Neutrophil (primary cell): ENCODE data around the gene CYB561D2.

ENCODE experiments used
- H3K27ac ChIP-seq: fragments of 200-600 bp; sonication (generic); 2 replicates; pipeline ENCODE4 v1.5.1; 2016; ENCODE audit warnings: mild to moderate bottlenecking, moderate library complexity
- H3K27me3 ChIP-seq: fragments of 200-600 bp; sonication (generic); 2 replicates; pipeline ENCODE4 v1.6.0; 2016; ENCODE audit warnings: mild to moderate bottlenecking
- H3K36me3 ChIP-seq: fragments of 200-600 bp; sonication (generic); 2 replicates; pipeline ENCODE4 v1.5.1; 2017
- H3K4me1 ChIP-seq, 2 experiments: fragments of 200-600 bp in 1 of 2; sonication (generic) in 1 of 2; 1 replicate in 1 of 2; 2 replicates in 1 of 2; pipeline versions ENCODE4 v1.5.1 to v1.6.1; 2013 to 2016; ENCODE audit warnings: low read depth in 1 of 2, low read length in 1 of 2, mild to moderate bottlenecking in 1 of 2, moderate library complexity in 1 of 2; ENCODE audit not compliant: control insufficient read depth in 1 of 2, insufficient read depth in 1 of 2
- H3K4me3 ChIP-seq, 2 experiments: fragments of 200-600 bp in 1 of 2; sonication (generic) in 1 of 2; 1 replicate in 1 of 2; 2 replicates in 1 of 2; pipeline ENCODE4 v1.5.1; 2013 to 2016; ENCODE audit warnings: low read depth in 1 of 2, low read length in 1 of 2, mild to moderate bottlenecking in 1 of 2, moderate library complexity in 1 of 2
- H3K9me3 ChIP-seq: fragments of 200-600 bp; sonication (generic); 2 replicates; pipeline ENCODE4 v1.5.1; 2016
- TF ChIP-seq, protein P1 (sequence below): fragments of 200-600 bp; sonication (generic); IDR thresholded peaks from 2 replicates; pipeline ENCODE4 v1.5.1; 2016; ENCODE audit warnings: antibody characterized with exemption

Gene CYB561D2

DNA sequence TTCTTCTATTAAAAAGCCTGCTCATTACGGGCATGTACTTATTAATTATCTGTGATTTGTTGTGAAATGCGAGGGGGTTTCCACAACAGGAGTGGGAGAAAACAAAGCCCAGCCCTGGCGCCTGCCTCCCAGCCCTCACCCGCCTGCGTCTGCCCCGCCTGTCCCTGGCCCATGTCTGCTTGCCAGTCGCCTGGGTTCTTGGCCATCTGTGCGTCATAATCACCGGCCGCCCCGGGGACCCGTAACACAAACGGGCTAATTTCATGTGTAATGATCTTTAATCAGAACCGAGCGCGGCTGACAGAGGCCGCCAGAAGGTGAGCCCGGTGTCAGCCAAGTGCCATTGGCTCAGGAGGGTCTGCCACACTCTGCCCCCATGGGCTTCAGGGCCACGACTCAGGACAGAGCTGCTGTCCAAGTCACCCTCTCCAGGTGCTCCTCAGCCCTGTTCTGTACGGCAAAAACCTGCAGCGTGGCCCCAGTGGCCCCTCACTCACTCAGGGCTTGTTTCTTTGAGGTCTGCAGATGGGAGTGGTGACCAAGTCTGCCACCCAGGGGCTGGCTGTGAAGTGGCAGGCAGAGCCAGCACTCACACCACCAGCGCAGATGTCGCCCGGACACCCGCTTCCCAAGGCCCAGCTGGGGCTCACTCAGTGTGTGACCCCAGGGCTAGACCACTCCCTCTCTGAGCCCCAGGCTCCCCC is 37.5 kb downstream of the CYB561D2 start:
- no peaks in the 10 kb centered on the region for H3K4me1 ChIP-seq
- TF ChIP-seq, protein P1, sequence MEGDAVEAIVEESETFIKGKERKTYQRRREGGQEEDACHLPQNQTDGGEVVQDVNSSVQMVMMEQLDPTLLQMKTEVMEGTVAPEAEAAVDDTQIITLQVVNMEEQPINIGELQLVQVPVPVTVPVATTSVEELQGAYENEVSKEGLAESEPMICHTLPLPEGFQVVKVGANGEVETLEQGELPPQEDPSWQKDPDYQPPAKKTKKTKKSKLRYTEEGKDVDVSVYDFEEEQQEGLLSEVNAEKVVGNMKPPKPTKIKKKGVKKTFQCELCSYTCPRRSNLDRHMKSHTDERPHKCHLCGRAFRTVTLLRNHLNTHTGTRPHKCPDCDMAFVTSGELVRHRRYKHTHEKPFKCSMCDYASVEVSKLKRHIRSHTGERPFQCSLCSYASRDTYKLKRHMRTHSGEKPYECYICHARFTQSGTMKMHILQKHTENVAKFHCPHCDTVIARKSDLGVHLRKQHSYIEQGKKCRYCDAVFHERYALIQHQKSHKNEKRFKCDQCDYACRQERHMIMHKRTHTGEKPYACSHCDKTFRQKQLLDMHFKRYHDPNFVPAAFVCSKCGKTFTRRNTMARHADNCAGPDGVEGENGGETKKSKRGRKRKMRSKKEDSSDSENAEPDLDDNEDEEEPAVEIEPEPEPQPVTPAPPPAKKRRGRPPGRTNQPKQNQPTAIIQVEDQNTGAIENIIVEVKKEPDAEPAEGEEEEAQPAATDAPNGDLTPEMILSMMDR, result no peak
- no peaks in the 10 kb centered on the region for H3K36me3 ChIP-seq
- no peak overlapping the region for H3K4me3 ChIP-seq
- H3K27me3 ChIP-seq, result peaks cover 14% of the 10 kb centered on the region
- no peak overlapping the region for H3K27ac ChIP-seq
- H3K9me3 ChIP-seq, result no peaks in the 10 kb centered on the region

DNA sequence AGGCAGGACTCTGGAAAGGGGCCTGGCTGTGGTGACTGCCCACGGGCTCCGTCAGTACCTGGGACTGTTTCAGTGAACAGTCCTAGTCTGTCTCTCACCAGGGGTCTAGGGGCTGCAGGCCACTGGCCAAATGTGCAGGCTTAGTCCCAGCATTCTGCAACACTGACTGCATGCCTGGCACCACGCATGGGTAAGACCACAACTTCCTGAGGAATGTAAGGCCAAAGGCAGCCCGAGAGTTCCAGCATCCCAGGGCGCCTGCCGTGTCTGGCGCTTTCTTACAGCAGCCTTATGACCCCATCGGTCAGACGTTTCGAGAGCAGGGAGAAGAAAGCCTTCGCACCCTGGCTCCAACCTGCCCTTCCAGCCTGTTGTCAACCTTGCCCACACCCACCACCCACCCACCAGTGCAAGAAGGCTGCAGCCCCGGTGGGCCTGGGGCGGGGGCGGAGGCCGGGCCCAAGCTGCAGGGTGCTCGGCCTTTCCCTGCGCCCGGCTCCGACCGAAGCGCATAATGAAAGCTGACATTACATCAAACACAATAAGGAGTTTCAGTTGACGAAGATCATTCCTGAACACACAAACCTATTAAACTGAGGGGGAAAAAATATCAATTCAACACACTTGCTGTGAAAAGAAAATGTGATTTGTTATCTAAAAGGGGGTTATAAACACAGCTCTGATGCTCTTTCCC is 38.2 kb downstream of the CYB561D2 start:
- TF ChIP-seq, protein P1, result no peak

DNA sequence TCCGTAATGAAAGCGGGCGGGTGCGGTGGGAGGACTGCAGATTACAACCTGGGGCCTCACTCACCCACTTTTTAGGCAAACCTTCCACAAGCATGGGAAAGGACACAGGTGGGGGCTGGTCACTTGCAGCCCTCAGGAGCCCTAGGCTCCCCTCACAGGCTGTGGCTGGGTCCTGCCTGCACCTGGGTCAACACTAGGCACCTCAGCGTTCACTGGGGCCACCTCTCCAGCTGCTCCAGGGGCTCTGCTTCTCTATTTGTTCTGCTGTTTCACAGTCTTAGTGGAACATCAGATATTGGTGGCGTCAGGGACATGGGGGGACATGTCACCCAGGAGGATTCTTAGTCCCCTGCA is 38.7 kb downstream of the CYB561D2 start:
- Histone ChIP-seq H3K27me3 (peaks cover 14% of the 10 kb centered on the region), H3K4me3 (no peak overlapping the region), H3K9me3 (no peaks in the 10 kb centered on the region), H3K4me1 (no peaks in the 10 kb centered on the region), H3K27ac (no peak overlapping the region), H3K36me3 (no peaks in the 10 kb centered on the region)
- TF ChIP-seq, protein P1, result no peak

More for the DNA sequence above, 38.2 kb downstream of the CYB561D2 start:
- Histone ChIP-seq H3K9me3 (no peaks in the 10 kb centered on the region), H3K36me3 (no peaks in the 10 kb centered on the region), H3K4me3 (no peak overlapping the region), H3K27ac (no peak overlapping the region), H3K4me1 (no peaks in the 10 kb centered on the region), H3K27me3 (peaks cover 14% of the 10 kb centered on the region)

DNA sequence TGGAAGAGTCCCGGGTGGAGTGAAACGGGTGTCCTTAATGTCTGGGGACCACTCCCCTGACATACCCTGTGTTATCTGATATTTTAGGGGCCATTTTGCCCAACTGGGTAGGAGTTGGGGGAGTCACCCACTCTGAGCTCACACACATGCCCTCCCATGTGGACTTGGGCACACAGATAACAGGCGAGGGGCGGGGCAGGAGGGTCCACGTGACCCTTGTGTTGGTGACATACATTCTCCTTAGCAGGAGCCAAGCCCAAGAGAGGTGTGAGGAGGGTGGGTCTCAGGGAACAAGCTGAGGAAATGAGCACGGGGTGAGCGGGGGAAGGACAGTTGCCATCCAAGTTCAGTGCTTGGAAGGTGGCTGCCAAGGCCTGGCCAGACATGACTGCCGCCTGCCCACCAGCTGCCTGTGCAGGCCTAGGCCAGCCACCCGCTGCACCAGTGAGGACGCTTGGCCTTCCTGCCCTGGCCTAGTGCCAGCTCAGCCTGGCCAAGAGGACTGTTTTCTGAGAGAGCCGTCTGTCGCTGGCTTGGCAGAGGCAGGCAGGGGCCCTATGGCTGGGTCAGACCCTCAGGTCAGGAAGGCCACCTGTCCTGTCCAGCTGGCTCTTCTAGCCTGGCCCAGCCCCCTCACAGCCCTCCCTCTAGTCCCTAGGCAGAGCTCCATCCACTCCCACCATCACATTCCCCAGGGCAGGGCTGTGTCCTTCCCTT is 40.0 kb downstream of the CYB561D2 start:
- Histone ChIP-seq H3K27me3 (peaks cover 3% of the 10 kb centered on the region), H3K4me1 (no peaks in the 10 kb centered on the region), H3K36me3 (no peaks in the 10 kb centered on the region), H3K27ac (no peak overlapping the region), H3K9me3 (no peaks in the 10 kb centered on the region), H3K4me3 (no peak overlapping the region)
- TF ChIP-seq, protein P1, result no peak

DNA sequence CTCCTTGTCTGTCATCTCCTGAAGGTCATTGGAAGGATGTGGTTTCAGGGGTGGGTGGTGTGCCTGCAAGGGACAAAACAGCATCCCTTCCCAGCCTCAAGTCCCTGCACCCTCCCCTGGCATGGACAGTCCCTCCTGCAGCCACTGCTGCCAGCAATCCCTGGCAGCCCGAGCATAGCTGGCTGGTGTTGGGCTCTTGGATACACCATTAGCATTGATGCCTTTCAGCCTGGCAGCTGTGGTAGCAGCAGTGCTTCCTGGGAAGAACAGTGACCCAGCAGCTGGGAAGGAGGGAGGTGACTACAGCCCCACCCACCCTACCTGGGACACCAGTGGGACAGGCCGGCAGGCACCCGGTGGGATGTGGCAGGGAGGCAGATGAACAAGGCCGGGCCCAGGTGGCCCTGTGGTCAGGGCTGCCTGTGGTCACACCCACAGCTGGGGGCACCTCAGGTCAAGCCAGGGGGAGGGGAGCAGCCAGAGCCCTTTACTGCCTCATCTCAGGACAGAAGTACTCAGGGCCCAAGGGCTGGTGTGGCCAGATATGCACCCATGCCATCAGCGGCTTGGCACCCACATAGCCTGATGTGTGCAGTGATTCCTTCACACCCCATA is 41.5 kb downstream of the CYB561D2 start:
- TF ChIP-seq, protein P1, result no peak
- no peaks in the 10 kb centered on the region for H3K27me3 ChIP-seq

More for the DNA sequence above, 41.5 kb downstream of the CYB561D2 start:
- no peaks in the 10 kb centered on the region for H3K4me1 ChIP-seq
- H3K27ac ChIP-seq, result no peak overlapping the region
- H3K4me3 ChIP-seq, result no peak overlapping the region
- no peaks in the 10 kb centered on the region for H3K36me3 ChIP-seq
- no peaks in the 10 kb centered on the region for H3K9me3 ChIP-seq
